GM08714 (cell line): ENCODE results near the gene BAIAP2.
"Not testable (repeated sequence)": the region's sequence is repeated elsewhere in the genome, so short reads cannot be mapped to it uniquely, and the experiment has no call there.

Source experiments
- H3K4me3 ChIP-seq: fragments of 200-500 bp; sonication (Bioruptor generic); 2 replicates; pipeline ENCODE4 v1.5.1; 2014; ENCODE audit warnings: mild to moderate bottlenecking, low read length, inconsistent platforms
- ZNF274 ChIP-seq: IDR thresholded peaks from 2 replicates; pipeline ENCODE4 v1.6.1; 2012; ENCODE audit warnings: mild to moderate bottlenecking, low read depth, low read length

Gene BAIAP2

GRCh38 chr17:81025741-81026129, 9.2 kb upstream of the BAIAP2 start:
- H3K4me3 ChIP-seq = no peak overlapping the region

GRCh38 chr17:81026266-81027036, 8.5 kb upstream of the BAIAP2 start:
- no peak overlapping the region for H3K4me3 ChIP-seq
- TF ChIP-seq ZNF274 = no peak

More at GRCh38 chr17:81025741-81026129, 9.2 kb upstream of the BAIAP2 start:
- no peak for TF ChIP-seq ZNF274

GRCh38 chr17:81027038-81027437, 7.9 kb upstream of the BAIAP2 start:
- TF ChIP-seq ZNF274 = no peak
- H3K4me3 ChIP-seq = no peak overlapping the region

GRCh38 chr17:81027591-81028505, 7.1 kb upstream of the BAIAP2 start:
- TF ChIP-seq ZNF274 = no peak
- no peak overlapping the region for H3K4me3 ChIP-seq

GRCh38 chr17:81028506-81028858, 6.5 kb upstream of the BAIAP2 start:
- H3K4me3 ChIP-seq = no peak overlapping the region
- no peak for TF ChIP-seq ZNF274

- H3K4me3 ChIP-seq = no peak overlapping the region
- TF ChIP-seq ZNF274 = no peak
These were observed 5.1 kb upstream of the BAIAP2 start for GRCh38 chr17:81029859-81030258.

GRCh38 chr17:81030312-81030711, 4.6 kb upstream of the BAIAP2 start:
- not testable (repeated sequence) for H3K4me3 ChIP-seq

GRCh38 chr17:81030741-81031565, 4.0 kb upstream of the BAIAP2 start:
- H3K4me3 ChIP-seq = no peak overlapping the region
- no peak for TF ChIP-seq ZNF274

- no peak overlapping the region for H3K4me3 ChIP-seq
- TF ChIP-seq ZNF274 = no peak
These were observed 3.1 kb upstream of the BAIAP2 start for GRCh38 chr17:81031566-81032550.

- no peak overlapping the region for H3K4me3 ChIP-seq
- no peak for TF ChIP-seq ZNF274
These were observed 2.1 kb upstream of the BAIAP2 start for GRCh38 chr17:81032641-81033480.

GRCh38 chr17:81033535-81034167, 1.3 kb upstream of the BAIAP2 start:
- H3K4me3 ChIP-seq = no peak overlapping the region
- no peak for TF ChIP-seq ZNF274
